GM19351 (cell line): Measurements from ENCODE around the gene ADGRD1.

Source experiments
- ATAC-seq: cut with Tn5 transposase; IDR thresholded peaks from one replicate; pipeline ENCODE4 v1.9.1; 2021; ENCODE audit warnings: mild to moderate bottlenecking, moderate library complexity; ENCODE audit not compliant: unreplicated experiment

Gene ADGRD1

DNA sequence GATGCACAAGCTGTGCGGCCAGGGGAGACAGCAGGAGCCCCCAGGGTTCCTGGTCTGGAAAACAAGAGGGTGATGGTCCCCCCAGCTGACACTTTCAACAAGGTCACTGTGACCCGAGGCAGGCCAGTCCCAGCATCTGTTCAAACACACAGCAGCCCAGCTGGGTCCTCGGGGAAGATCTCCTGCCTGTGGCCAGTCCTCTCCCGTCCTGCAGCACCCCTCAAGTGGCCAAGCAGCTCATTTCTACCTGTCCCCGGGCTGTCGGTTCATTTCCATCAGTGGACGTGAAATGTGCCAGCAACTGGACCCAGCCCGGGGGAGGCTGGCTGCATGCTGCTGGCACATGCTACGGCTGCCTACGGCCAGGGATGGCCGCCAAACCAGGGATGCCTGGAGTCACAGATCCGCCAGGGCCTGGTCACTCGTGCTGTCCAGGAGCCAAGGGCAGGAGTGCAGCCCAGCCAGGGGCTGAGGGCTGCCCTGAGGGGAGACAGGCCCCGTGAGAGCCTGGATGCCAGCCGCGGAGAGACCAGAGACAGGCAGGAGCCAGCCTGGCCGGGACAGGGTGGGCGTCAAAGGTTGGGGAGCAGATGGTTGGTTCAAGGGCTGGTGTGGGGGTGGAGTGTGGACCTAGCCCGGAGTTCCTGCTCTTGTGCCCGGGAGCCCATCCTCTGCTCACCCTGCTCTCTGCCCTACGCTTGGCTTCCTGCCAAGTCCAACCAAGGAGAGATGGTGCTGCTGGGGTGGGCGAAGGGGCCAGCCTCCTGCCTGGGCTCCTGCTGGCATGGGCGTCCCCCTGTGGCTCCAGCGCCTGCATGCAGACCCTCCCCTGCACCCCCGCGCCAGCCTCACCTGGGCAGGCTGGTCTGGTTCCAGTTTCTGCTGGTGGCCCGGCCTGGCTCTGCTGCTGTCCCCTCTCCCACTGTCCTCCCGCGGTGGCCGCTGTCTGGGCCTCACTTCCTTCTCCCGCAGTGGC lies 143.8 kb downstream of the ADGRD1 start:
- ATAC-seq, result no peak

GRCh38 chr12:131098178-131098981 lies 144.7 kb downstream of the ADGRD1 start:
- ATAC-seq, result no peak

DNA sequence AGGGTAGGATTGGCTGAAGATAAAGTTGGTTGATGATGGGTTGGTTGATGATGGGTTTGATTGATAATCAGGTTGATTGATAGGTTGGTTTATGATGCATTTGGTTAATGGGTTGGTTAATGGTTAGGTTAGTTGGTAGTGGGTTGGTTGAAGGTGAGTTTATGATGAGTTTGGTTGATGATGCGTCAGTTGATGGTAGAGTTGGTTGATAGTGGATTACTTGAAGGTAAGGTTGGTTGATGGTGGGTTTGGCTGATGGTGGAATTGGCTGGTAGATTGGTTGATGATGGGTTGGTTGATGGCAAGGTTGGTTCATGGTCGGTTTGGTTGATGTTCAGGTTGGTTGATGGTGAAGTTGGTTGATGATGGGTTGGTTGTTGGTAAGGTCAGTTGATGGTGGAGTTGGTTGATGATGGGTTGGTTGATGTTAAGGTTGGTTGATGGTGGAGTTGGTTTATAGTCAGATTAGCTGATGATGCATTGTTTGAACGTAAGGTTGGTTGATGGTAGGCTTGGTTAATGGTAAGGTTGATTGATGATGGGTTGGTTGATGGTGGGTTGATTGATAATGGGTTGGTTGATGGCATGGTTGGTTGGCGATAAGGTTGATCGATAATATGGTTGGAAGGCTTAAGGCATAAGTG lies 146.4 kb downstream of the ADGRD1 start:
- ATAC-seq, result no peak

GRCh38 chr12:131101006-131101405 lies 147.3 kb downstream of the ADGRD1 start:
- no peak for ATAC-seq

- ATAC-seq, result peak; percentile 76
Observed at GRCh38 chr12:131101703-131102492, 148.2 kb downstream of the ADGRD1 start.

DNA sequence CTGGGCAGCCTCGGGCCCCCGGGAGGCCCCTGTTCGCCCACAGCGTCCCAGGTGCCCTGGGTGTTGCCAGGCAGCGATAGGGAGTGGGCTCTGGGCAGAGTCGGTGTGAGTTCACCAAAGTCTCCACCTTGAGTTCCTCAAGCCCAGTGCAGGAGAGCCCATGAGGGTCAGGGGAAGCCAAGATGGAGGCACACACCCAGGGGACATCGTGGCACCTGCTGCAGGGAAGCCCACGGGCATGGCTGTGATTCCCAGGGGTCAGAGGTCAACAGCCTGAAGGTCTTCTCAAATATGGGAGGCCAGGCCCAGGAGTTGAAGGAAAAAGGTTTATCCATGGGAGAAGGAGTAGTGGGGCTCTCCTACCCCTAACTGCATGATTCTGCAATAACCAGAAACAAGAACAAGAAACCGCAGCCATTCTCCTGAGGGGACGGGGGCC lies 148.8 kb downstream of the ADGRD1 start:
- ATAC-seq, result no peak

DNA sequence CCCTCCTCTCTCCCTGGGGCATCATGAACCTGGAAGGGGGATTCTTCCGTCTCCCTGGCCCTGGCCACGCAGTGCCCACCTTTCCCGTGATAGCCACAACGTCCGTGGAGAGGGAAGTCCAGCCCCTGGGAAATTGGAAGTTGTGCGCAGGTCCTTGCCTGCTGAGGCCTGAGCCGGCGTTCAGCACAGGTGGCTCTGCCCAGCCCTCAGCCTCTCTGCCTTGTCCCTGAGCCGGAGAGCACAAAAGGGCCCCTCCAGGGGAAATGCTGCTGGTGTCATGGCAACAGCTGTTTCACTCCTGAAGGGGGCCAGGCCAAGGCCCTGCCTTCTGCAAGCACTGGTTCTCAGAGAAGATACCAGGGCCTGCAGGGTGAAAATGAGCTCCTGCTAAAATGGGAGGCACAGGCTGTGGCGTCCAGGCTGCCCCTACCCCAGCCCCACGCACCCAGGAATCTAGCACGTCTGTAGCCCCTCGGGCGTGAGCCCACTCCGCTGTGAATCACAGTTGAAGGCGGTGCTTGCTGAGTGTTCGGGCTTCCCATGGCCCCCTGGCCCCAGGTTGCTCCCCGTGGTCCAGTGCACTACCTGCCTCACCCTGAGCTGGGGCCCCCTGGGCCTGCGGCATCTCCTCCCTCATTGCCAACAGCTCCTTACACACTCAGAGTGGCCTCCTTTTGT lies 149.4 kb downstream of the ADGRD1 start:
- ATAC-seq, result no peak

DNA sequence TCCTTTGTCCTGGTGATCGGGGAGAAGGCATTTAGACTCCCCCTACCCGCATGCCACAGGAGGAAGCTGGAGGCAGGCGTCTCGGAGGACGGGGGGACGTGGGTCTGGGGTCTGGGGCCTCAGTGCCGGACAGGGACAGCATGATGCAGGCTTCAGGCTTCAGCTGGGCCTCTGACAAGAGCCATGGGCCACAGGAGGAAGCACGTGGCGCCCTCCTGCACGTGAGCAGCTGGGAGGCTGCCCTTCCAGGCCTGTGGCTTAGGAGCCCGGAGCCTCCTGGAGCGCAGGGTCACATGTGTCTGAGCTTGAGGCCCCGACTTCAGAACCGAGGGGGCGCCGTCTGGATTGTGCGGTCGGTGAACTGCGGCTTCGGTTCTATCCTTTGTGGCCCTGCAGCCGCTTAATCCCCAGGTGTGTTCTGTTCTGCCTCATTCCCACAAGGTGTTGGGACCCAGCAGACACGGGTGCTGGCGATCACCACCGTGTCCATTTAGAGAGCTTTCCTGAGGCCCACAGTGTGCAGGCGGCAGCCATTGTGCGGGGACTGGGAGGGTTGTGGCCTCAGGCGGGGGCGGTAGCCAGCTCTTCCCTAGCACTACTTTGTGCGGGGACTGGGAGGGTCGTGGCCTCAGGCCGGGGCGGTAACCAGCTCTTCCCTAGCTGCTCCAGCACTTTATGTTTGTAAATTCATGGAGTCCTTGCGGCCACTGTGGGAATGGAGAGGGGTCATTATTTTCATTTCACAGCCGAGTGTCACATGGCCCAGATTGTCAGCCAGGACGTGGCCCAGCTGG lies 150.2 kb downstream of the ADGRD1 start:
- ATAC-seq, result no peak

- peak; percentile 71 for ATAC-seq
Observed at GRCh38 chr12:131104463-131105350, 151.0 kb downstream of the ADGRD1 start.

- no peak for ATAC-seq
Observed at GRCh38 chr12:131105351-131105735, 151.6 kb downstream of the ADGRD1 start.

DNA sequence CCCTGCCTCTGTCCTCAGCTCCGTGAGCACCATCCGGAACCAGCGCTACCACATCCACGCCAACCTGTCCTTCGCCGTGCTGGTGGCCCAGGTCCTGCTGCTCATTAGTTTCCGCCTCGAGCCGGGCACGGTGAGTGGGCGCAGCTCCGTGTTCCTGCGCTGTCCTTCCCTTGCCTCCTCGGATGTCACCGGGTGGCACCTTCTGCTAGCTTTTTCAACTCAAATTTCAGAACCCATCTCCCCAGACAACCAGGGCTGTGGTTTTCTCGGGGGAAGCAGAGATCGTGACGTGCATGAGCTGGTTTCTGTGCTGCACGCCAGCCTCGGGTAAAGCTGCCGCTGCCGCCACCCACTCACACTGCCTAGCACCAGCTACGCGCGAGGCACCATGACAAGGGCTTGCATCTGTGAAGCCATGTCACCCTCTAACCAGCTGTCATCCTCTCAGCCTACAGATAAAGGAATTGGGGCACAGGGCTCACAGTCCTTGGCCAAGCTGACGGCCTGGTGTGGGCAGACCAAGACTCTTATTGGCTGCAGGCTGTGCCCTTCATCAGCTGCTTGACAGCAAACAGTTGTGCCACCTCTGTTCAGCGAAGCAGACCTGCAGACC lies 152.1 kb downstream of the ADGRD1 start:
- ATAC-seq, result peak; percentile 28

- no peak for ATAC-seq
Observed at GRCh38 chr12:131106349-131106941, 152.7 kb downstream of the ADGRD1 start.

DNA sequence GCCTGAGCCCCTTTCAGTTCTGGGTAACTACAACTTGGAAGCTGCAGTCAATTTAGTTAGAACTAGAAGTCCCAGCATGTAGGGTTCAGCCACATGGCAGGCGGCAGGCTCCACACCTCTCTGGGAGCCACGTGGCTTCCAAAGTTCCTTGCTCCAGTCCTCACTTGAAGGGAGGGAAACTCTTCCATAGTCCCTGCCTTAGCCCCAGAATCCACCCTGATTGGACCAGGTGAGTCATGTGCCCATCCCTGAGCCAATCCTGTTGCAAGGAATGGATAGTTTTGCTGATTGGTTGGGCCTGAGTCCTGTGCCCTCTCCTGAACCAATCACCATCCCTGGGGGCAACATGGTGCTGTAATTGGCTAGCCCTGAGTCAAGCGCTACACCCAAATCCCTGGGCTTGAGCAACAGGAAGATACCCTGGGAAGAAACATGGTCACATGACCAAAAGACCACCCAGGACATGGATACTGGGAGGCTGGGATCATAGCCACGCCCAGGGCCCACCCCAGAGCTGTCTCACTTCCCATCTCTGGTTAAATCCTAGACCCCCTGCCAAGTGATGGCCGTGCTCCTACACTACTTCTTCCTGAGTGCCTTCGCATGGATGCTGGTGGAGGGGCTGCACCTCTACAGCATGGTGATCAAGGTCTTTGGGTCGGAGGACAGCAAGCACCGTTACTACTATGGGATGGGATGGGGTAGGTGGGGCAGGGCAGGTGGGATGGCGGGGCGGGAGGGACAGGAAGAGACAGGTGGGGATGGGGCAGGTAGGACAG lies 154.7 kb downstream of the ADGRD1 start:
- no peak for ATAC-seq

GRCh38 chr12:131111446-131111845 lies 157.7 kb downstream of the ADGRD1 start:
- no peak for ATAC-seq

DNA sequence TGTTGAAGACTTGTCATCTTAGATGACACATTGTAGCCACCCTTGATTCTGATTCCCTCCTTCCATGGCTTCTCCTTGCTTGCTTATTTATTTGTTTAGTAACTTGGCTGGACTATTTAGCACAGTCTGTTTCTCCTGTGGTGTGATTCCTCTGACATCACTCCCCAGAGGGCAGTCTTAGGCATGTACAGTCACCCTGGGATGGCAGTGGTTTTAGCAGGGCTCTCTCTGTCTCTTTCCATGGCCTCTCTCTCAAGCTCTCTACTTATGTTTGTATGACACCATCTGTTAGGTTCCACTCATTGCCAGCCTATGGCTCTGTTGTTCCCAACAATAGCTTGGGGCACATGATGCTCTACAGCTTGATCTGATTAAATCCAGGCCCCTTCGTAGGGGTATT lies 158.3 kb downstream of the ADGRD1 start:
- ATAC-seq, result peak; percentile 62

DNA sequence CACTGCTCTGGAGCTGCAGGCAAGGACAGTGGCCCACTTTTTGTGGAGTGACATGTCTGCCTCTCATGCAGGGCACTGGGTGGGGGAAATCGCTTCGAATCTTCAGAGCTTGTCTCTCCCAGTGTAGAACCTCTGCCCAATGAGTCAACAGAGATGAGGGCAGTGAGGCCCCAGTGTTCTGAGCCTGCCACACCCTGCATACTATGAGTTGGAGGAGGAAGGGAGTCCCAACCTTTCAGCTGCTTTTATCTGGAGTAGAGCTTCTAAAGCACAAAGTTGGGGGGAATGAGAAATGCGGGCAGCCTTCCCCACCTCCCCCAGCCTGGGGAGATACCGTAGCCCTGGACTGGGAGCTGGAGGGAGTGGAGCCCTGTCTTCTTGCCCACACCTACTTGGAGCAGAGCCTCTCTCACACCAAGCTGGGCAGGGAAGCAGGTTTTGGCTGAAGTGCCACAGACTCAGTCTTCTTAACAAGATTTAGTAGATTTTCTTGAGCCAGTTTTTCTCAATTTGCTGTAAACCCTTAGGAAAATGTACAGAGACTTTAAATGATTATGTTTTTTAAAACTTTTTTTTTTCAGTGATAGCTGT lies 159.1 kb downstream of the ADGRD1 start:
- no peak for ATAC-seq
